ENCODE measurements around the gene SATB2. TPM values are rescaled to one million over a fixed set of nuclear protein-coding genes. Genes with fewer than 3 reads are reported as not detected.

Gene SATB2
- polyA plus RNA-seq, 1 donor from 2014 or later: 0.21 TPM

GRCh38 chr2:199261239-199261638, 196.5 kb downstream of the SATB2 start:
- Histone ChIP-seq H3K27me3 (ENCODE audit: insufficient read depth, low read depth, low read length) (no peaks in the 10 kb centered on the region), H3K9me3 (ENCODE audit: low read length) (no peaks in the 10 kb centered on the region), H3K9me2 (ENCODE audit: insufficient read depth, low read length) (no peaks in the 10 kb centered on the region), H3F3A (ENCODE audit: insufficient read depth, low read length, poor library complexity, severe bottlenecking) (no peaks in the 10 kb centered on the region), H4K20me1 (ENCODE audit: insufficient read depth) (no peaks in the 10 kb centered on the region), H3K79me2 (replicated peaks; ENCODE audit: insufficient read depth, low read length) (no peaks in the 10 kb centered on the region), H3K9ac (ENCODE audit: low read length) (no peak overlapping the region), H2AFZ (ENCODE audit: low read depth, low read length) (no peak overlapping the region), H3K4me3 (ENCODE audit: low read length) (no peak overlapping the region), H3K27ac (ENCODE audit: low read length) (no peak overlapping the region), H3K4me2 (ENCODE audit: low read length) (no peak overlapping the region), H3K36me3 (ENCODE audit: insufficient read depth, low read length) (no peaks in the 10 kb centered on the region)
- no peak for TF ChIP-seq POLR2AphosphoS5 (IDR thresholded peaks at IDR 0.05)
- no peak for TF ChIP-seq SMC3 (conservative IDR thresholded peaks at IDR 0.05; ENCODE audit: poor library complexity)
- no peak for TF ChIP-seq TAF1 (IDR thresholded peaks at IDR 0.05; ENCODE audit: low read depth)
- no peak for TF ChIP-seq EP300 (conservative IDR thresholded peaks at IDR 0.05; ENCODE audit: poor library complexity, severe bottlenecking)
- no peak for TF ChIP-seq RAD21 (conservative IDR thresholded peaks at IDR 0.05)
- TF ChIP-seq REST (IDR thresholded peaks at IDR 0.05; ENCODE audit: borderline replicate concordance): no peak
- no peak for TF ChIP-seq CTCF (IDR thresholded peaks at IDR 0.05; ENCODE audit: poor library complexity, severe bottlenecking)
- no peak for TF ChIP-seq EZH2 (IDR thresholded peaks at IDR 0.05; ENCODE audit: borderline replicate concordance, insufficient read depth, low read length, poor library complexity, severe bottlenecking)
- TF ChIP-seq MXI1 (conservative IDR thresholded peaks at IDR 0.05; ENCODE audit: poor library complexity, severe bottlenecking): no peak

- no peak overlapping the region for H3K4me2 ChIP-seq (ENCODE audit: low read length)
- no peaks in the 10 kb centered on the region for H3K36me3 ChIP-seq (ENCODE audit: insufficient read depth, low read length)
- no peaks in the 10 kb centered on the region for H3K79me2 ChIP-seq (replicated peaks; ENCODE audit: insufficient read depth, low read length)
- H3K27ac ChIP-seq (ENCODE audit: low read length): no peak overlapping the region
- H3K27me3 ChIP-seq (ENCODE audit: insufficient read depth, low read depth, low read length): no peaks in the 10 kb centered on the region
- H3K9me2 ChIP-seq (ENCODE audit: insufficient read depth, low read length): no peaks in the 10 kb centered on the region
- no peak overlapping the region for H3K9ac ChIP-seq (ENCODE audit: low read length)
- no peaks in the 10 kb centered on the region for H4K20me1 ChIP-seq (ENCODE audit: insufficient read depth)
- TF ChIP-seq EP300 (conservative IDR thresholded peaks at IDR 0.05; ENCODE audit: poor library complexity, severe bottlenecking) (no peak), EZH2 (IDR thresholded peaks at IDR 0.05; ENCODE audit: borderline replicate concordance, insufficient read depth, low read length, poor library complexity, severe bottlenecking) (no peak), SMC3 (conservative IDR thresholded peaks at IDR 0.05; ENCODE audit: poor library complexity) (no peak), REST (IDR thresholded peaks at IDR 0.05; ENCODE audit: borderline replicate concordance) (no peak), MXI1 (conservative IDR thresholded peaks at IDR 0.05; ENCODE audit: poor library complexity, severe bottlenecking) (no peak), TAF1 (IDR thresholded peaks at IDR 0.05; ENCODE audit: low read depth) (no peak), RAD21 (conservative IDR thresholded peaks at IDR 0.05) (no peak), POLR2AphosphoS5 (IDR thresholded peaks at IDR 0.05) (no peak), CTCF (IDR thresholded peaks at IDR 0.05; ENCODE audit: poor library complexity, severe bottlenecking) (no peak)
- no peak overlapping the region for H3K4me3 ChIP-seq (ENCODE audit: low read length)
- no peak overlapping the region for H2AFZ ChIP-seq (ENCODE audit: low read depth, low read length)
- H3F3A ChIP-seq (ENCODE audit: insufficient read depth, low read length, poor library complexity, severe bottlenecking): no peaks in the 10 kb centered on the region
- no peaks in the 10 kb centered on the region for H3K9me3 ChIP-seq (ENCODE audit: low read length)
Observed at GRCh38 chr2:199259671-199260070, 198.1 kb downstream of the SATB2 start.
